ENCODE results near the gene HOXA3.
A peak's percentile ranks its signal among the peaks of the same experiment; 100 is the strongest.

The HOXA3 gene

GRCh38 chr7:27122077-27122910 is 30.1 kb downstream of the HOXA3 start:
- intact Hi-C loops (cut with DNase I) = no loop called here
- peak in 2 of 10 donors; percentile 19 to 58 for DNase-seq

GRCh38 chr7:27121684-27122076 is 30.7 kb downstream of the HOXA3 start:
- intact Hi-C loops (cut with DNase I) = no loop called here
- no peak for DNase-seq

- intact Hi-C loops (cut with DNase I) = no loop called here
- peak in 1 of 10 donors; percentile 4 for DNase-seq
Measured at GRCh38 chr7:27119412-27119911, 32.9 kb downstream of the HOXA3 start.

GRCh38 chr7:27118580-27118979 is 33.8 kb downstream of the HOXA3 start:
- intact Hi-C loops (cut with DNase I) = no loop called here
- peak in 1 of 10 donors; percentile 19 for DNase-seq

GRCh38 chr7:27117887-27118491 is 34.4 kb downstream of the HOXA3 start:
- DNase-seq = peak in 1 of 10 donors; percentile 29
- intact Hi-C loops (cut with DNase I) = no loop called here

GRCh38 chr7:27116962-27117886 is 35.2 kb downstream of the HOXA3 start:
- intact Hi-C loops (cut with DNase I) = no loop called here
- DNase-seq = peak in 1 of 10 donors; percentile 50

GRCh38 chr7:27116031-27116961 is 36.1 kb downstream of the HOXA3 start:
- intact Hi-C loops (cut with DNase I) = no loop called here
- peak in 1 of 10 donors; percentile 24 for DNase-seq

GRCh38 chr7:27115221-27116026 is 37.0 kb downstream of the HOXA3 start:
- DNase-seq = peak in 1 of 10 donors; percentile 53

GRCh38 chr7:27114881-27115220 is 37.5 kb downstream of the HOXA3 start:
- intact Hi-C loops (cut with DNase I) = no loop called here
- DNase-seq = no peak

More at GRCh38 chr7:27115221-27116026, 37.0 kb downstream of the HOXA3 start:
- intact Hi-C loops (cut with DNase I) = no loop called here

- DNase-seq = no peak
- intact Hi-C loops (cut with DNase I) = no loop called here
Measured at GRCh38 chr7:27113991-27114769, 38.2 kb downstream of the HOXA3 start.

GRCh38 chr7:27112955-27113949 is 39.1 kb downstream of the HOXA3 start:
- intact Hi-C loops (cut with DNase I) = no loop called here

GRCh38 chr7:27112361-27112760 is 40.0 kb downstream of the HOXA3 start:
- DNase-seq = no peak
- intact Hi-C loops (cut with DNase I) = no loop called here

More at GRCh38 chr7:27112955-27113949, 39.1 kb downstream of the HOXA3 start:
- DNase-seq = no peak

- intact Hi-C loops (cut with DNase I) = no loop called here
- no peak for DNase-seq
Measured at GRCh38 chr7:27111751-27112277, 40.6 kb downstream of the HOXA3 start.

GRCh38 chr7:27111042-27111750 is 41.2 kb downstream of the HOXA3 start:
- intact Hi-C loops (cut with DNase I) = no loop called here
- no peak for DNase-seq

- DNase-seq = no peak
- intact Hi-C loops (cut with DNase I) = no loop called here
Measured at GRCh38 chr7:27110186-27111031, 42.0 kb downstream of the HOXA3 start.
